Measurements from ENCODE around the gene GET4.
"Not testable (repeated sequence)": the region's sequence is repeated elsewhere in the genome, so short reads cannot be mapped to it uniquely, and the experiment has no call there.

The GET4 gene

DNA sequence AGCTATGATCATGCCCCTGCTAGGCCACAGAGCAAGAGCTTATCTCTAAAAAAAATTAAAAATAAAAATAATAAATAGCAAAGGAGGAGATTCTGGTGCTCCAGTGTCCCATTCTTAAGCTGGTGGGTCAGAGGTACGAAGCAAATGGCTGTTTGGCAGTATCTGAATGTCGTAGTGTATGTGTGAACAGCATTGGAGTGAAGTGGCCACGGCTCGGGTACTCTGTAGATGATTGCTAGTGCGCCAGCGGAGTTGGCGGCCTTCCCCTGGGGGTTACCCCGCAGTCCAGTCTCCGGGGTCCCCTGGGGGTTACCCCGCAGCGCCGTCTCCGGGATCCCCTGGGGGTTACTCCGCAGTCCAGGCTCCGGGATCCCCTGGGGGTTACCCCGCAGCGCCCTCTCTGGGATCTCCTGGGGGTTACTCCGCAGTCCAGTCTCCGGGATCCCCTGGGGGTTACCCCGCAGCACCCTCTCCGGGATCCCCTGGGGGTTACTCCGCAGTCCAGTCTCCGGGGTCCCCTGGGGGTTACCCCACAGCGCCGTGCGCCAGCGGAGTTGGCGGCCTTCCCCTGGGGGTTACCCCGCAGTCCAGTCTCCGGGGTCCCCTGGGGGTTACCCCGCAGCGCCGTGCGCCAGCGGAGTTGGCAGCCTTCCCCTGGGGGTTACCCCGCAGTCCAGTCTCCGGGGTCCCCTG lies 29.2 kb upstream of the GET4 start:
- not testable (repeated sequence) for DNase-seq

DNA sequence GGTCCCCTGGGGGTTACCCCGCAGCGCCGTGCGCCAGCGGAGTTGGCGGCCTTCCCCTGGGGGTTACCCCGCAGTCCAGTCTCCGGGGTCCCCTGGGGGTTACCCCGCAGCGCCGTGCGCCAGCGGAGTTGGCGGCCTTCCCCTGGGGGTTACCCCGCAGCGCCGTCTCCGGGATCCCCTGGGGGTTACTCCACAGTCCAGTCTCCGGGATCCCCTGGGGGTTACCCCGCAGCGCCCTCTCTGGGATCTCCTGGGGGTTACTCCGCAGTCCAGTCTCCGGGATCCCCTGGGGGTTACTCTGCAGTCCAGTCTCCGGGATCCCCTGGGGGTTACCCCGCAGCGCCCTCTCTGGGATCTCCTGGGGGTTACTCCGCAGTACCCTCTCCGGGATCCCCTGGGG lies 28.6 kb upstream of the GET4 start:
- not testable (repeated sequence) for DNase-seq

DNA sequence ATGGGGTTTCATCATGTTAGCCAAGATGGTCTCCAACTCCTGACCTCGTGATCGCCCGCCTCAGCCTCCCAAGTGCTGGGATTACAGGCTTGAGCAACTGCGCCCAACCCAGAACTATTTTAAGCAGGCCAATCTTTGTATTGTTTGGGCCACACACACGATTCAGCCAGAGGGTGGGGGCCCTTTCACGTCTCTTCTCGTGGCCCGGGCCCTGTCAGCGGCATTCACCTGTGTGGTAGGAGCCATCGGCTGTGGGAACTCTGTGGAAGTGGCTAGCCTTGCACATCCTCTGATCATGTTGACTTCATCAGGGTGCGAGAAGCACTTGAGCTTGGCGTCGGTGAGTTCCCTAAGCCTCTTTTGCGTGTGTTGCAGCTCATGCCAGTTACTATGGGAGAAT lies 27.2 kb upstream of the GET4 start:
- DNase-seq, result no peak

GRCh38 chr7:849781-850180 lies 26.6 kb upstream of the GET4 start:
- DNase-seq, result no peak

DNA sequence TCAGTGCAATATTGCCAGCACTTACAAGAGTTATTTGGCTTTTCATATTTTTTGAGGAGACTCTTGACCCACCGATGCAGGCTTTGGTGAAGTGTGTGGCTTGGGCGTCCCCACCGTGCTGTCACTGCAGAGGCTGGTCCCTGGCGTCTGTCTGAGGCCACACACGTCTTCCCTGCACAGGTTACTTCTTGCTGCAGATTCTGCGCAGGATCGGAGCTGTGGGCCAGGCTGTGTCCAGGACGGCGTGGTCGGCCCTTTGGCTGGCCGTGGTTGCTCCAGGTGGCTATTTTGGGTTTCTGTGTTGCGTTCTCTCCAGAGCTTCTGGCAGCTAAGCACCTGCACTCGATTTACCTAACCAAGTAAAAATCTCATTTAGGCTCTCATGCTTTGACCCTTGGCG lies 25.1 kb upstream of the GET4 start:
- no peak for DNase-seq

GRCh38 chr7:853366-854117 lies 22.8 kb upstream of the GET4 start:
- no peak for DNase-seq

DNA sequence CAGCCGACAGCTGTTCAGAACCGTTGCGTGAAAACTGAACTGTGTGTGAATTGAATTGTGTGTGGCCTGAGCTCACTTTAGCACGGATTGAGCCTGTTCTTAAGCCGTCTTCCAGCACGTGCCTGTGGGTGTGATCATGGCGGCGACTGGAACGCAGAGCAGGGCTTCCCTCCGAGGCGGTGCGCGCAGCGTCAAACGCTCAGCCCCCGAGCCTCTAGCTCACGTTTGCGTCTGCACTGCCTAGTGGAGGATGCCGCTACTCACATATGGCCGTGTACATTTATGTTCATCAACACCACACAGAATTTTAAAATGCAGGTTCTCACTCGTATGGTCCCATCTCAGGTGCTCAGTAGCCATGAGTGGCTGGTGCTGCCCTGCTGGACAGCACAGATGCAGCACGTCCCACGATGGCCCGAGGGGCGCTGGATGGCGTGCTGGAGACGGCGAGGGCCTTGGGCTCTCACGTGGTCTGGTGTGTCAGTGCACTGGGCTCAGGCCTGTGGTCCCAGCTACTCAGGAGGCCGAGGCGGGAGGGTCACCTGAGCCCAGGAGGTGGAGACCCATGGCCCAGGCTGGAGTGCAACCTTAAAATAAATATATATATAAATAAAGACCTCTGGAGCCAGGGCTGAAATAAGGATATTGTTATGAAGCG lies 22.1 kb upstream of the GET4 start:
- no peak for DNase-seq

DNA sequence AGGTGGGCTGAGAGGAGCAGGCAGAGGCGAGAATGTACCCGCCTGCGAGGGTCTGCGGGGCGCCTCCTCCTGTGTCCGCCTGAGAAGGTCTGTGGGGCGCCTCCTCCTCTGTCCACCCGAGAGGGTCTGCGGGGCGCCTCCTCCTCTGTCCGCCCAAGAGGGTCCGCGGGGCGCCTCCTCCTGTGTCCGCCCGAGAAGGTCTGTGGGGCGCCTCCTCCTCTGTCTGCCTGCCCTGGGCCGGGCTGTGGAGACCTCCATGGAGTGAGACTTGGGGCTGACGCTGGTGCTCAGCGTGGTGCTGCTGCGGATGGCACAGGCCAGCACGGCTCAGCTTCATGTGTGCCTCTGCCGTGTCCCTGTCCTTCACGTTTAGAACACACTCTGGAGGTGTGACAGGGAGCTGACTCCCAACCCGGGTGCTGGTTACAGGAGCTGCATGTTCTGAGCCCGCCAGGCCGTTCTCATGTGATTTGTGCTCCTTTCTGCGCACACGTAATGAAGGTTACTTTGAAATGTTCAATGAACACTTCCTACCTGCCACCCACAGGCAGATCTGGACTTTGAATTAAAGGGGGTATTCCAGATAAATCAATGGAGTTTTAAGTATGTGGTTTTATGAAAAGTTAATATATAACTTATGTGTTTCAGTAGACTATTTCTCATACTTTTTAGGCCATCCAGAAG lies 20.5 kb upstream of the GET4 start:
- no peak for DNase-seq

GRCh38 chr7:856444-857095 lies 19.8 kb upstream of the GET4 start:
- DNase-seq, result no peak

- DNase-seq, result no peak
Observed at GRCh38 chr7:857661-858060, 18.7 kb upstream of the GET4 start.

- no peak for DNase-seq
Observed at GRCh38 chr7:859359-860030, 16.9 kb upstream of the GET4 start.

DNA sequence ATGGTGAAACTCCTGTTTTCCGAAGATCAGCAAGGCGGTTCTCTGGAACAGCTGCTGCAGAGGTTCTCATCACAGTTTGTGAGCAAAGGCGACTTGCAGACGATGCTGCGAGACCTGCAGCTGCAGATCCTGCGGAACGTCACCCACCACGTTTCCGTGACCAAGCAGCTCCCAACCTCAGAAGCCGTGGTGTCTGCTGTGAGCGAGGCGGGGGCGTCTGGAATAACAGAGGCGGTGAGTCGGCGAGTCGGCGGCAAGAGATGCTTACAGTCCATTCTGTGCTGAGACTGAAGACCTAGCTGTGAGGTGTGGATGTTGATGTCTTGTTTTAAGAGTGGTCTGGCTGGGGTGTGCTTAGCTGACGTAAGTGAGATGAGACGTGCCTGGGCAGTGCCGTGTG lies 16.2 kb upstream of the GET4 start:
- no peak for DNase-seq

- no peak for DNase-seq
Observed at GRCh38 chr7:861222-861621, 15.1 kb upstream of the GET4 start.

- no peak for DNase-seq
Observed at GRCh38 chr7:862157-862556, 14.2 kb upstream of the GET4 start.

DNA sequence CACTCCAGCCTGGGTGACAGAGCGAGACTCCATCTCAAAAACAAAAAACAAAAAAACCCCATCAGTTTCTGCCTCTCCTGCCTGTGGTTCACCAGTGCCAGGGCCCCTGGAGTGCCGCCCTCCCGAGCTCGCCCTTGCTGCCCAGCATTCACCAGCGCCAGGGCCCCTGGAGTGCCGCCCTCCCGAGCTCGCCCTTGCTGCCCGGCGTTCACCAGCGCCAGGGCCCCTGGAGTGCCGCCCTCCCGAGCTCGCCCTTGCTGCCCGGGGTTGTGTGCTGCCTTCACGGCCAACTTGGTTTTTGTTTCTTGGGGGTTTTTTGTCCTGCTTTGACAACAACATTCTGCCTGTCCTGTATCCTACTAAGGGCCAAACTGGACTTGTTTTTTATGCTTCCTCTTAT lies 13.2 kb upstream of the GET4 start:
- DNase-seq, result no peak

DNA sequence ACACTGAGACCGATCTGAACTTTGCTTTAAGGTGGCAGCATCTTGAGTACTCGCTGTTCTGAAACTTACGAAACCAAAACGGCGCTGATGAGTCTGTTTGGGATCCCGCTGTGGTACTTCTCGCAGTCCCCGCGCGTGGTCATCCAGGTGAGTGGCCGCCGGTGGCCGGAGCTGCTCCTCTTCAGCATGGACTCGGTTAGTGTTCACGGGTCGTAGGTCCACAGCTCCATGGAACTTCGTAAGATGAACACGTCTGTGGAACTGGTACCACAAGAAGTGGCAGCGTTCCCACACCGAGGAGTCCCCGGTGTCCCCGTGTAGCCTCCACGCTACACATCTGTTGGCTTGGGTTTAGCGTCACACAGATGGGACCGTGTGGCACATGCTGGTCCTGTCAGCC lies 10.4 kb upstream of the GET4 start:
- no peak for DNase-seq

DNA sequence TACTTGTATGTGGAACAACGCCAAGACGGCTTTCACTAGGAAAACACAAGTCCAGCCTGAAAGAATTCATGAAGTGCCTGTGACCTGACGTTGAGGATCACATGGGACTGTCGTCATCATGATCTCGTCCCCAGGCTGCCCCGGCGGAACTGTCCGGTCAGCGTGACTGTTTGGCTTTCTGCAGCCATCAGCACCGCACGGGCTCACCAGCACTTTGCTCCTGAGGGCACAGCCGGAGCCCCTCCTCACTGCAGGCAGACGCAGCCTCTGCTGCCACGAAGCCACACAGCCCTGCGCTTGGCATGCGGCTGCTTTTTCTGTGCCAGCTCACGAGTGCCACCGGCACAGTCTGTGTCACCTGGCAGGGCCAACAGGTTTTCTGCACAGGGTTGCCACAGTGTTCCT lies 9.4 kb upstream of the GET4 start:
- DNase-seq, result no peak

GRCh38 chr7:867406-868188 lies 8.8 kb upstream of the GET4 start:
- DNase-seq, result no peak

DNA sequence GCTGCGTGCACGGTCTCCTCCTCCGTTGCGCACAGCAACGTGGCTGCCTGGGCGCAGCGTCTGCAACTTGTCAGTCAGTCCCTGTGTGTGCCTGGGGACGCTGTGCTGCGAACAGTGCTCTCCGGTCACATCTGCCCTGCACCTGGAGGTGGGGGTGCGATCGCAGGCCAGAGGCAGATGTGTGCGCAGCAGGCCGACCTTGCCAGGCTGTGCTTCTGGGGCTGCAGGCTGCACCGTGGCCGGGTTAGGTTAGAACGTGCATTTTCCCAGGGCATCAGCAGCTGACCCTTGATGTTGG lies 8.2 kb upstream of the GET4 start:
- DNase-seq, result no peak

- no peak for DNase-seq
Observed at GRCh38 chr7:869348-869747, 7.0 kb upstream of the GET4 start.

DNA sequence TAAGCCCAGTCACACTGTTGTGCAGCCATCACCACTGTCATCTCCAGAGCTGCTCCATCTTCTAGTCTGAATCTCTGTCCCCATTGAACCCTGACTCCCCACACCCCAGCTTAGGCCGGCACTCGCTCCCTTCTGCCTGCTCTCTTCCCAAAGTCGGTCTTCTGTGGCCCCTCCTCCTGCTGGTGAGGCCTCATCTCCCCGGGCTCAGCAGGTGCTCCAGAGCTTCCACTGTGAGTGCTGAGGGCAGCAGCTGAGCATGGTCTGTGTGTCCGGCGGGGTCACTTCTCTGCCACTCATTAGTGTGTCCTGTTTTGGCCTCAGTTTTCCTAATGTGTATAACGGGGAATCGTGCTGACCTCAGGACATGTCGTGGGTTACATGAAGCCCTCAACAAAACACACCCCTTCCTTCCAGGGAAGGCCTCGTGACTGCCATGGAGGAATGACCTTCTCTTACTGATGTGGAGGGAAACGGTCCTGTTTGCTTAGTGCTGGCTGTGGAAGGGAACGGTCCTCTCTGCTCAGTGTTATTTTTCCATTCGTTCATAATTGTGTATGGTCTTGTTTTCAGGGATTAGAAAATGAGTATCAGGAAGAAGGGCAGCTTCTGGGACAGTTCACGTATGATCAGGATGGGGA lies 4.3 kb upstream of the GET4 start:
- no peak for DNase-seq
